Prostate gland (tissue), 2 donors: ENCODE data around the gene MAPKAPK3. TPM values are rescaled to one million over a fixed set of nuclear protein-coding genes. Genes with fewer than 3 reads are reported as not detected.

Source experiments
- DNase-seq: peaks from one replicate; pipeline ENCODE4 v3.0.0-alpha.2; 2019; ENCODE audit warnings: low spot score
- H3K27ac ChIP-seq, 2 donors: fragments of 200-600 bp; sonication (generic); 2 replicates each; pipeline ENCODE4 v1.5.1; 2017 to 2019
- H3K27me3 ChIP-seq: fragments of 200-600 bp; sonication (generic); replicated peaks from 2 replicates; pipeline ENCODE4 v1.5.1; 2019; ENCODE audit not compliant: insufficient read depth
- H3K36me3 ChIP-seq, 2 donors: fragments of 200-600 bp; sonication (generic); 1 replicate in 1 of 2; 2 replicates in 1 of 2; pipeline versions ENCODE4 v1.5.1 to v1.8.1; 2017 to 2019
- H3K4me1 ChIP-seq: fragments of 200-600 bp; sonication (generic); replicated peaks from 2 replicates; pipeline ENCODE4 v1.5.1; 2019
- H3K4me3 ChIP-seq, 2 donors: fragments of 200-600 bp; sonication (generic); 2 replicates each; pipeline ENCODE4 v1.5.1; 2017 to 2019
- H3K9me3 ChIP-seq: fragments of 200-600 bp; sonication (generic); 2 replicates; pipeline ENCODE4 v1.5.1; 2017
- POLR2A ChIP-seq: fragments of 450-650 bp; IDR thresholded peaks from one replicate; pipeline ENCODE4 v1.6.1; 2016; ENCODE audit warnings: antibody characterized with exemption, mild to moderate bottlenecking
- POLR2AphosphoS5 ChIP-seq: sonication (generic); formaldehyde crosslinking; IDR thresholded peaks from one replicate; pipeline ENCODE4 v1.6.1; 2017; ENCODE audit warnings: antibody characterized with exemption
- WGBS: methylation state at CpG from one replicate; pipeline ENCODE4 v1.1.5; 2018; 5-methylcytosine and 5-hydroxymethylcytosine counted together
- intact Hi-C: fragments of 100-400 bp; cut with DNase I; formaldehyde crosslinking; loops from one replicate; pipeline ENCODE4 v1.14.2; 2022
- total RNA-seq, 2 donors: library from RNA; depleted of rRNA; stranded (reverse); fragments of >200 nt; gene quantifications; one replicate each; pipeline ENCODE4 v1.1.0, GENCODE V29; 2016
- TF ChIP-seq, protein P1 (sequence below), 4 experiments: fragments of 200-600 bp in 2 of 4; fragments of 450-650 bp in 2 of 4; sonication (generic) in 2 of 4; IDR thresholded peaks; 1 replicate in 3 of 4; 2 replicates in 1 of 4; pipeline ENCODE4 v1.5.1; 2016 to 2019; ENCODE audit warnings: antibody characterized with exemption in 4 of 4, mild to moderate bottlenecking in 2 of 4, moderate library complexity in 2 of 4

MAPKAPK3 gene
- total RNA-seq, 2 donors from 2014 or later = 33.2 to 52.3 TPM

- DNase-seq = no peak
- WGBS = 86% methylated on average over 2 of the region's 3 CpGs
- Histone ChIP-seq H3K27ac (no peak overlapping the region), H3K27me3 (no peaks in the 10 kb centered on the region), H3K4me1 (no peaks in the 10 kb centered on the region), H3K9me3 (no peaks in the 10 kb centered on the region), H3K36me3 (no peaks in the 10 kb centered on the region), H3K4me3 (no peak overlapping the region)
- TF ChIP-seq POLR2AphosphoS5 = no peak
- no peak for TF ChIP-seq POLR2A
- intact Hi-C loops = no loop called here
Observed at GRCh38 chr3:50655009-50655830, 38.3 kb downstream of the MAPKAPK3 start.

GRCh38 chr3:50656417-50657195 is 39.7 kb downstream of the MAPKAPK3 start:
- Histone ChIP-seq H3K4me3 (no peak overlapping the region), H3K36me3 (no peaks in the 10 kb centered on the region), H3K9me3 (no peaks in the 10 kb centered on the region), H3K27ac (no peak overlapping the region), H3K4me1 (no peaks in the 10 kb centered on the region), H3K27me3 (no peaks in the 10 kb centered on the region)
- intact Hi-C loops = no loop called here
- no peak for DNase-seq
- WGBS = 44% methylated on average over 8 of the region's 8 CpGs
- TF ChIP-seq, protein P1, sequence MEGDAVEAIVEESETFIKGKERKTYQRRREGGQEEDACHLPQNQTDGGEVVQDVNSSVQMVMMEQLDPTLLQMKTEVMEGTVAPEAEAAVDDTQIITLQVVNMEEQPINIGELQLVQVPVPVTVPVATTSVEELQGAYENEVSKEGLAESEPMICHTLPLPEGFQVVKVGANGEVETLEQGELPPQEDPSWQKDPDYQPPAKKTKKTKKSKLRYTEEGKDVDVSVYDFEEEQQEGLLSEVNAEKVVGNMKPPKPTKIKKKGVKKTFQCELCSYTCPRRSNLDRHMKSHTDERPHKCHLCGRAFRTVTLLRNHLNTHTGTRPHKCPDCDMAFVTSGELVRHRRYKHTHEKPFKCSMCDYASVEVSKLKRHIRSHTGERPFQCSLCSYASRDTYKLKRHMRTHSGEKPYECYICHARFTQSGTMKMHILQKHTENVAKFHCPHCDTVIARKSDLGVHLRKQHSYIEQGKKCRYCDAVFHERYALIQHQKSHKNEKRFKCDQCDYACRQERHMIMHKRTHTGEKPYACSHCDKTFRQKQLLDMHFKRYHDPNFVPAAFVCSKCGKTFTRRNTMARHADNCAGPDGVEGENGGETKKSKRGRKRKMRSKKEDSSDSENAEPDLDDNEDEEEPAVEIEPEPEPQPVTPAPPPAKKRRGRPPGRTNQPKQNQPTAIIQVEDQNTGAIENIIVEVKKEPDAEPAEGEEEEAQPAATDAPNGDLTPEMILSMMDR (IDR thresholded peaks at IDR 0.05) = no peak

DNA sequence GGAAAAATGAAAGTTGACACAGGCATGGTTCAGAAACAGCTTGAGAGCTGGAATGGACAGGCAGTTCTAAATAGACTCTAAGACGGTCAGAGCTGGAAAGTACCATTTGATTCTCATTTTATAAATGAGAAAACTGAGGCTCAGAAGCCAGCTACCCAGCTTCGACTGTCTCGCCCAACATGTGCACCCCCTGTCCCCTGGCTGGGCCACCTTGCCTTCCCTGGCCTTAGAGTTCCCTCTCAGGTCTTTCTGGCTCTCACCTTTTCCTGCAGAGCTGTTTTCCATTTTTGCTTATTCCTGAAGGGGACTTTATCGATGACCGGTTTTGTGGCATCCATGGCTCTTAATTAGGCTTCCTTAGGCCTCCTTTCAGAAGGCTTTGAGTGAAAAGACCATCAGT is 40.5 kb downstream of the MAPKAPK3 start:
- Histone ChIP-seq H3K27ac (no peak overlapping the region), H3K9me3 (no peaks in the 10 kb centered on the region), H3K36me3 (no peaks in the 10 kb centered on the region), H3K27me3 (no peaks in the 10 kb centered on the region), H3K4me1 (no peaks in the 10 kb centered on the region), H3K4me3 (no peak overlapping the region)
- DNase-seq = no peak
- intact Hi-C loops = no loop called here
- 92% methylated on average over 5 of the region's 5 CpGs for WGBS
- no peak for TF ChIP-seq POLR2AphosphoS5
- no peak for TF ChIP-seq POLR2A
- TF ChIP-seq, protein P1 (IDR thresholded peaks at IDR 0.05) = no peak

- no peaks in the 10 kb centered on the region for H3K4me1 ChIP-seq
- no peak overlapping the region for H3K27ac ChIP-seq
- no peaks in the 10 kb centered on the region for H3K27me3 ChIP-seq
- no peak for DNase-seq
- intact Hi-C loops = no loop called here
- 89% methylated on average over 3 of the region's 3 CpGs for WGBS
- H3K9me3 ChIP-seq = no peaks in the 10 kb centered on the region
- H3K36me3 ChIP-seq = no peaks in the 10 kb centered on the region
- H3K4me3 ChIP-seq = no peak overlapping the region
- TF ChIP-seq, protein P1 (IDR thresholded peaks at IDR 0.05) = no peak
- no peak for TF ChIP-seq POLR2AphosphoS5
- TF ChIP-seq POLR2A = no peak
Observed at GRCh38 chr3:50657816-50658215, 40.9 kb downstream of the MAPKAPK3 start.

DNA sequence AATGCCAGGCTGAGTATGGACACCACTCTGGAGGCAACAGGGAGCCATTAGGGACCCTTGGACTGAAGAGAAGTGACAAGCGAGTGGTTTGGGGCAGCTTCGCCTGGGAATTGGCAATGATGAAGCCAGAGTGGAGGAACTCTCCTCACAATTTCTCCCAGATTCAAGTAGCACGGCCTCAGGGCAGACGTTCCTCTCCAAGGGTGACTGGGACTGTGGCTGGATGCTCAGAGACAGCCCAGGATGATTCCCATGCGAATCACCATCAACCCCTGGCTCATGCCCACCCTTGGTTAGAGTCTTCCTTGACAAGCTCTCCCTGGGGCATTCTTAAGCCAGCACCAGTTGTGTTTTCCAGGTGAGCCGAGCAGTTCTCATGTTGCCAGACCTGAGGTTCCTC is 41.5 kb downstream of the MAPKAPK3 start:
- intact Hi-C loops = no loop called here
- no peaks in the 10 kb centered on the region for H3K9me3 ChIP-seq
- no peaks in the 10 kb centered on the region for H3K27me3 ChIP-seq
- no peak overlapping the region for H3K4me3 ChIP-seq
- DNase-seq = no peak
- H3K36me3 ChIP-seq = no peaks in the 10 kb centered on the region
- H3K4me1 ChIP-seq = no peaks in the 10 kb centered on the region
- TF ChIP-seq POLR2AphosphoS5 (no peak), POLR2A (no peak)
- TF ChIP-seq, protein P1 (IDR thresholded peaks at IDR 0.05) = no peak
- H3K27ac ChIP-seq = no peak overlapping the region
- over 99% methylated on average over 6 of the region's 6 CpGs for WGBS
